HG03108 (cell line): ENCODE data around the gene NDUFS1.
"Not testable (repeated sequence)": the region's sequence is repeated elsewhere in the genome, so short reads cannot be mapped to it uniquely, and the experiment has no call there.

Experiments used
- ATAC-seq: cut with Tn5 transposase; IDR thresholded peaks from one replicate; pipeline ENCODE4 v1.9.1; 2021; ENCODE audit warnings: moderate library complexity; ENCODE audit not compliant: unreplicated experiment

The NDUFS1 gene

DNA sequence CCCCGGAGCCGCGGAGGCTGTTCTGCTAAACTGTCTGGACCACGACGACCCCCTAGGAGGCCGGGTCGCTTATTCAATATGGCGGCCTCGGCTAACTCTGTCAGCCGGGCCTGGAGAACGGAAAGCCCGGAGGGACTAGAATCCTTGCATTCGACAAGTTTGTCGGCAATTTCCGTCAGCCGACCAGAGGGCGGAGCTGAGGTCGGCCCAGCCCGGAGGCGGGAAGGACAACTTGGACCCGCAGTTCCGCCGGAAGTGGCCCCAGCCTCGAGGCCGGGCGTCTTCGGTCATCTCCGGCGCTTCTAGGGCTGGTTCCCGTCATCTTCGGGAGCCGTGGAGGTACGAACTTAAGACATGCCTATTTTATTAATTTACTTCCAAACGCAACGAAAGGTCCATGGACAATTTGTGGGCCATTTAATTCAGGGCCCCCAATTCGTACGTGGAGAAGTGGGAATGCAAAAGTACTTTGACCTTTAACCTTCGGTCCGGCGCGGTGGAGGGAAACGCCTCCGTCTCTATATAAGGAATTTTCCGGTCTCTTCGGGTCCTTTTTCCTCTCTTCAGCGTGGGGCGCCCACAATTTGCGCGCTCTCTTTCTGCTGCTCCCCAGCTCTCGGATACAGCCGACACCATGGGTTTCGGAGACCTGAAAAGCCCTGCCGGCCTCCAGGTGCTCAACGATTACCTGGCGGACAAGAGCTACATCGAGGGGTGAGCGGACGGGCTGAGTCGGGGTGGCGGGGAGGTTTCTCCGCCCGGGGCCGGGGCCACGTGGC, at the start of gene NDUFS1, which contains the start of gene EEF1B2:
Gene NDUFS1, minus strand, starts transcription at position 99 of the 779 bp plus-strand sequence. CDS start 5,766 bp downstream, outside the sequence.
Gene EEF1B2, plus strand, starts transcription at position 550 of the 779 bp plus-strand sequence. Its CDS starts 85 bp downstream, at position 635.
- ATAC-seq: peak; percentile 92

DNA sequence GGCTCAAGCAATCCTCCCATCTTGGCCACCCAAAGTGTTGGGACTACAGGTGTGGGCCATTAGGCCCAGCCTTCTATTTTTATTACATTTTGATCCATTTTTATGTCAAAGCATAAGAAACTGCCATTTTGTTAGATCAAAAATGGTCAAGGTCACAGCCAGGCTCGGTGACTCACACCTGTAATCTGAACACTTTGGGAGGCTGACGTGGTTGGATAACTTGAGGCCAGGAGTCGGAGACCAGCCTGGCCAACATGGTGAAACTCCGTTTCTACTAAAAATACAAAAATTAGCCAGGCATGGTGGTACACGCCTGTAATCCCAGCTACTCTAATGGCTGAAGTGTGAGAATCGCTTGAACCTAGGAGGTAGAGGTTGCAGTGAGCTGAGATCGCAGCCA, 49.7 kb upstream of the NDUFS1 start:
- ATAC-seq: no peak

- not testable (repeated sequence) for ATAC-seq
These were observed 48.1 kb upstream of the NDUFS1 start for GRCh38 chr2:206207316-206207715.

GRCh38 chr2:206204710-206205109, 45.5 kb upstream of the NDUFS1 start:
- no peak for ATAC-seq

- no peak for ATAC-seq
These were observed 44.1 kb upstream of the NDUFS1 start for GRCh38 chr2:206203331-206203730.

- ATAC-seq: no peak
These were observed 43.2 kb upstream of the NDUFS1 start for GRCh38 chr2:206202446-206202845.

- ATAC-seq: no peak
These were observed 42.0 kb upstream of the NDUFS1 start for GRCh38 chr2:206201075-206201848.

DNA sequence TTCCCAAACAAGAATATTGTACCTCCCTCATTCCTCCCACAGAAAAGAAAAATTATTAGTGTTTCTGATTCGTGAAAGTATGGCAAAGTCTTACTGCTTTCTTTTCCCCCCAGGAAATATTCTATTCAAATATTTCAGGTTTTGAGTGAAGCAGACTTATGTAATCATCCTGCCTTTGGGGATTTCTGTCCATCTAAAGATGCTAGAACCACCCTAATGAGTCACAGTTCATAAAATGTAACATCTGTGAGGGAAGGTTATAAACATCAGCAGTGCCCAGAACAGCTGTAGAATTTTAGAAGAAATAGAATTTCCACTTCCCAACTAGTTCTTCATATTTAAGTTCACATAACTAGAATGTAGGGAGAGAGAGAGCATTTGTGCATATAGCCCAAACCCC, 39.4 kb upstream of the NDUFS1 start:
- ATAC-seq: no peak

DNA sequence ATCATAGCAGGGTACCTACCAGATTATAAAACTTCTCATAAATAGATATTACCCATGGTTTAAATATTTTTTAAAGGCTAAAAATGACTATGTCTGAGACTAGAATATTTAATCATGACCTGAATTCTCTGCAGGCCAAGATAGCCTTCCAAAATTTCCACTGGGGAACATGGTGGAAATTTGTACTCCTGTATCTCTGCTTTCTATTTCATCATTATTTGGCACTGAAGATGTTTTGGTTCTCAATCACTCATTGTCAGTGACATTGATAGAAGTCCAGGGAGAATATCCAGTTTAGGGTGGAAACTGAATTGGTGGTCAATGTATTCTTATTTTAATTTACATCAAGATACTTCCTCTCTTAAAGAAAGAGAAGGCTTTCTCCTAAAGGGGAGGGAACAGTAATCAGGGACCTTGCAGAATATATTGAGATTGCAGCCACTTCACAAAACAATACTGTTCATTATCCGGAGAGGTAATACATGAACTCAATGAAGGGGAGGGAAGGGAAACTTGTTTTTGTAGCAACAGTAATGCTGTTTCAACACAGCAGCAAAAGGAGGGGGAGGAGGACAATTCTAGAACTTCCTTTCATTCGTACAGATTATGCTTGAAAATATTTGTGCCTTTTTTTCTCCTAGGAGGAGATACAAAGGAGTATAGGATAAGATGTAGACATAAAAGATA, 34.6 kb upstream of the NDUFS1 start:
- no peak for ATAC-seq

GRCh38 chr2:206192157-206192556, 32.9 kb upstream of the NDUFS1 start:
- ATAC-seq: no peak

GRCh38 chr2:206190689-206191088, 31.4 kb upstream of the NDUFS1 start:
- no peak for ATAC-seq

GRCh38 chr2:206190111-206190510, 30.9 kb upstream of the NDUFS1 start:
- no peak for ATAC-seq

DNA sequence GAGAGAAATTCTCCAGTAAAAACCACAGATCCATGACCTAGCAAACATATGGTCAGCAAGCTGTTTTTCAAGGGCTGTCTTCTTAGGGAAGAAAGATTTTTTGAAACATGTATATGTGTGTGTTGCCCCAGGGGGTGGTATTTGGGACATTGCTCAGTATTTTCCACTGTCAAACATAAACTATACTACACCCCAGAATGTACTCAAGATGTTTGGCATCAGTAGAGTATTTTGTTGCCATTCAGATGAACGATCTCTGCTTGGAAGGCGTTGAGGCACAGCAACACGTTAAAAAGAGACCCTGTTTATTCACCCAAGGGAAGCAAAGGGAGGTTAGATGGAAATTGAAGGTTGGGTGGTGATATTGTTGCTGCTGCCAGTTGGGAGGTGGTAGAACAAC, 30.4 kb upstream of the NDUFS1 start:
- no peak for ATAC-seq

- ATAC-seq: not testable (repeated sequence)
These were observed 22.3 kb upstream of the NDUFS1 start for GRCh38 chr2:206181526-206181925.

GRCh38 chr2:206176901-206177300, 17.7 kb upstream of the NDUFS1 start:
- no peak for ATAC-seq

DNA sequence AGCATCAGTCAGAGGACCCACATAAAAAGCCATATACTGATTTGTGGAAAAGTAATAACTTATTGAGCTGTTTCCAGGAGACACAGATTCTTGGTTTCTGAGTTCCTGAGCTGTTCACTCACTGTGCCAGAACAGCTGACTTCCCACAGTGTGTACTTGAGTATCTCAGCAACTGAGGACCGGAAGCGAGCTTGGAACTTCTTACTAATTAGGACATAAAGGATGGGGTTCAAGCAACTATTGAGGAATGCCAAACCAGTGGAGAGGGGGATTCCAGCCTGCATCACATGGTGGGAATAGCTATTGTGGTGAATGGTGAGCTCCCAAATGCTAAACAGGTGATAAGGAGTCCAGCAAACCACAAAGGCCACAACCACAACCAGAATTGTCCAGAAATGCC, 16.9 kb upstream of the NDUFS1 start:
- no peak for ATAC-seq

GRCh38 chr2:206173147-206173546, 13.9 kb upstream of the NDUFS1 start:
- ATAC-seq: no peak

GRCh38 chr2:206171624-206172397, 12.6 kb upstream of the NDUFS1 start:
- ATAC-seq: not testable (repeated sequence)

DNA sequence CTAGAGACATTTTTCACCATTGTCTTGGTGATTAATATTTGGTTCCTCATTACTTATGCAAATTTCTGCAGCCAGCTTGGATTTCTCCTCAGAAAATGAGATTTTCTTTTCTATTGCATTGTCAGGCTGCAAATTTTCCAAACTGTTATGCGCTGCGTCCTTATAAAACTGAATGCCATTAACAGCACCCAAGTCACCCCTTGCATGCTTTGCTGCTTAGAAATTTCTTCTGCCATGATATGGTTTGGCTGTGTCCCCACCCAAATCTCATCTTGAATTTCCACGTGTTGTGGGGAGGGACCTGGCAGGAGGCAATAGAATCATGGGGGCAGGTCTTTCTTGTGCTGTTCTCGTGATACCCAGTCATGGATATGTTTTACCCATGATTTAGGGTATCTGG, 9.0 kb upstream of the NDUFS1 start:
- not testable (repeated sequence) for ATAC-seq

- no peak for ATAC-seq
These were observed 5.1 kb upstream of the NDUFS1 start for GRCh38 chr2:206164261-206164862.
